Trophoblast cell (in vitro differentiated cells and primary cell): Measurements from ENCODE around the gene TEX38.

Experiments
- DNase-seq, 2 donors: peaks; one replicate each; pipeline ENCODE4 v3.0.0-alpha.2; 2016
- H2AFZ ChIP-seq: 2 replicates; pipeline ENCODE4 v1.6.1; 2013; ENCODE audit warnings: low read length, moderate library complexity, mild to moderate bottlenecking; ENCODE audit not compliant: insufficient read depth, poor library complexity
- H2AK5ac ChIP-seq: 2 replicates; pipeline ENCODE4 v1.6.1; 2013; ENCODE audit warnings: mild to moderate bottlenecking, low read length
- H2BK120ac ChIP-seq: 2 replicates; pipeline ENCODE4 v1.6.1; 2013; ENCODE audit warnings: low read length, mild to moderate bottlenecking, moderate library complexity; ENCODE audit not compliant: insufficient read depth, poor library complexity
- H2BK12ac ChIP-seq: 2 replicates; pipeline ENCODE4 v1.6.1; 2013; ENCODE audit warnings: mild to moderate bottlenecking, low read length, moderate library complexity
- H2BK5ac ChIP-seq: 2 replicates; pipeline ENCODE4 v1.6.1; 2013; ENCODE audit warnings: low read length, low read depth, moderate library complexity, mild to moderate bottlenecking; ENCODE audit not compliant: poor library complexity
- H3K14ac ChIP-seq: 2 replicates; pipeline ENCODE4 v1.6.1; 2013; ENCODE audit warnings: mild to moderate bottlenecking, low read length
- H3K18ac ChIP-seq: 2 replicates; pipeline ENCODE4 v1.6.1; 2013; ENCODE audit warnings: mild to moderate bottlenecking, low read length
- H3K23ac ChIP-seq: 2 replicates; pipeline ENCODE4 v1.6.1; 2013; ENCODE audit warnings: low read length
- H3K27ac ChIP-seq: 2 replicates; pipeline ENCODE4 v1.5.1; 2013; ENCODE audit warnings: low read depth, mild to moderate bottlenecking, inconsistent platforms, low read length, moderate library complexity
- H3K27me3 ChIP-seq: 2 replicates; pipeline ENCODE4 v1.6.1; 2013; ENCODE audit warnings: inconsistent platforms, mild to moderate bottlenecking, low read length, moderate library complexity; ENCODE audit not compliant: insufficient read depth
- H3K36me3 ChIP-seq, 2 experiments: 1 replicate in 1 of 2; 2 replicates in 1 of 2; pipeline ENCODE4 v1.6.1; 2013; ENCODE audit warnings: low read length in 2 of 2, mild to moderate bottlenecking in 2 of 2, moderate library complexity in 1 of 2; ENCODE audit not compliant: insufficient read depth in 2 of 2, control insufficient read depth in 1 of 2
- H3K4ac ChIP-seq: 2 replicates; pipeline ENCODE4 v1.6.1; 2013; ENCODE audit warnings: low read depth, mild to moderate bottlenecking, low read length, moderate library complexity
- H3K4me1 ChIP-seq, 2 experiments: 1 replicate in 1 of 2; 2 replicates in 1 of 2; pipeline ENCODE4 v1.6.1; 2013; ENCODE audit warnings: low read length in 2 of 2, mild to moderate bottlenecking in 2 of 2, moderate library complexity in 1 of 2; ENCODE audit not compliant: insufficient read depth in 2 of 2, control insufficient read depth in 1 of 2
- H3K4me2 ChIP-seq: 2 replicates; pipeline ENCODE4 v1.6.1; 2013; ENCODE audit warnings: inconsistent platforms, mild to moderate bottlenecking, low read length, moderate library complexity
- H3K4me3 ChIP-seq: 2 replicates; pipeline ENCODE4 v1.5.1; 2013; ENCODE audit warnings: mild to moderate bottlenecking, low read depth, low read length, inconsistent platforms
- H3K79me1 ChIP-seq: one replicate; pipeline ENCODE4 v1.6.1; 2013; ENCODE audit warnings: low read length
- H3K79me2 ChIP-seq: 2 replicates; pipeline ENCODE4 v1.6.1; 2013; ENCODE audit warnings: low read length, mild to moderate bottlenecking; ENCODE audit not compliant: control insufficient read depth, insufficient read depth, poor library complexity
- H3K9ac ChIP-seq: 2 replicates; pipeline ENCODE4 v1.6.1; 2013; ENCODE audit warnings: mild to moderate bottlenecking, low read length
- H3K9me3 ChIP-seq: 2 replicates; pipeline ENCODE4 v1.6.1; 2013; ENCODE audit warnings: low read depth, mild to moderate bottlenecking, control low read depth, inconsistent platforms, low read length; ENCODE audit not compliant: insufficient read depth
- H4K12ac ChIP-seq: 2 replicates; pipeline ENCODE4 v1.6.1; 2013; ENCODE audit warnings: low read depth, mild to moderate bottlenecking, low read length, moderate library complexity
- H4K8ac ChIP-seq: 2 replicates; pipeline ENCODE4 v1.6.1; 2013; ENCODE audit warnings: low read depth, mild to moderate bottlenecking, low read length, moderate library complexity
- H4K91ac ChIP-seq: one replicate; pipeline ENCODE4 v1.6.1; 2013; ENCODE audit warnings: low read depth, mild to moderate bottlenecking, low read length, moderate library complexity
- WGBS: extraction: QIAGEN DNeasy Blood & Tissue Kit; methylation state at CpG from one replicate; pipeline ENCODE4 v1.1.7; 2013; ENCODE audit warnings: missing lambda C conversion rate; ENCODE audit not compliant: insufficient read length, insufficient coverage; ENCODE audit errors: extremely low coverage; 5-methylcytosine and 5-hydroxymethylcytosine counted together

TEX38 gene

GRCh38 chr1:46630719-46631118 is 40.9 kb upstream of the TEX38 start:
- Histone ChIP-seq H3K27me3 (no peaks in the 10 kb centered on the region), H2AK5ac (no peak overlapping the region), H3K14ac (no peak overlapping the region), H3K23ac (no peak overlapping the region), H4K8ac (no peak overlapping the region), H3K4me1 (no peaks in the 10 kb centered on the region), H4K91ac (no peak overlapping the region), H3K27ac (no peak overlapping the region), H3K18ac (no peak overlapping the region), H3K36me3 (peaks cover 6 to 12% of the 10 kb centered on the region in 2 experiments), H3K9me3 (no peaks in the 10 kb centered on the region), H3K4ac (no peak overlapping the region), H2BK5ac (no peak overlapping the region), H2AFZ (no peak overlapping the region), H3K4me3 (no peak overlapping the region), H2BK12ac (no peak overlapping the region), H4K12ac (no peak overlapping the region), H2BK120ac (no peak overlapping the region), H3K4me2 (no peak overlapping the region), H3K9ac (no peak overlapping the region), H3K79me2 (no peaks in the 10 kb centered on the region), H3K79me1 (no peaks in the 10 kb centered on the region)
- DNase-seq: no peak
- no CpG with 5 or more reads among the region's 2 CpGs for WGBS

DNA sequence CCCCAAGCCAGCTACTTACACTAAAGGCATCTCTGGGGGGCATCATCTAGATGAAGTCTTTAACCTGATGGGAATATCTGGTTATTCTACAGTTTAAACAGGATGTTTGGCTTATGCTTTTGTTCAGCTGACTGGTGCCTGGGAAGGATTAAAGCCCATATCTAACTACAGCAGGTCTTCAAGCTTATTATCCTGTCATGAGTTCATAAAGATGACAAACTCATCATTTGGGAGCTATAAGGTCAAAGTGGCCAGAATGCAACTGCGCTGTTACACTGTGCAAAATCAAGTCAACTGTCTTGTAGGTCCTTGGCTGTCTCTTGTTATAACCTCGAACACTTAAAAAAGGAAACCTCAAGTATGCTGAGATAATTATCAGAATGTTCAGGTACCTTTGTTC is 36.4 kb upstream of the TEX38 start:
- no peak overlapping the region for H3K9ac ChIP-seq
- no peak overlapping the region for H4K12ac ChIP-seq
- no peaks in the 10 kb centered on the region for H3K9me3 ChIP-seq
- H3K18ac ChIP-seq: no peak overlapping the region
- no peak overlapping the region for H2AK5ac ChIP-seq
- H3K23ac ChIP-seq: no peak overlapping the region
- no peak overlapping the region for H4K91ac ChIP-seq
- H2AFZ ChIP-seq: no peak overlapping the region
- no peak overlapping the region for H2BK5ac ChIP-seq
- no peaks in the 10 kb centered on the region for H3K27me3 ChIP-seq
- H3K36me3 ChIP-seq: peaks cover 8 to 10% of the 10 kb centered on the region in 2 experiments
- H3K14ac ChIP-seq: no peak overlapping the region
- no peak overlapping the region for H3K27ac ChIP-seq
- no CpG with 5 or more reads among the region's 2 CpGs for WGBS
- H3K4ac ChIP-seq: no peak overlapping the region
- no peak overlapping the region for H3K4me2 ChIP-seq
- DNase-seq: no peak
- no peaks in the 10 kb centered on the region for H3K4me1 ChIP-seq
- H3K79me1 ChIP-seq: no peaks in the 10 kb centered on the region
- H4K8ac ChIP-seq: no peak overlapping the region
- no peaks in the 10 kb centered on the region for H3K79me2 ChIP-seq
- H2BK120ac ChIP-seq: no peak overlapping the region
- no peak overlapping the region for H3K4me3 ChIP-seq
- no peak overlapping the region for H2BK12ac ChIP-seq

- no peak overlapping the region for H3K23ac ChIP-seq
- no peak overlapping the region for H3K14ac ChIP-seq
- H3K27ac ChIP-seq: no peak overlapping the region
- no peak overlapping the region for H2AK5ac ChIP-seq
- H2BK12ac ChIP-seq: no peak overlapping the region
- H4K12ac ChIP-seq: no peak overlapping the region
- H4K8ac ChIP-seq: no peak overlapping the region
- WGBS: no CpG with 5 or more reads among the region's 2 CpGs
- no peak overlapping the region for H3K4me2 ChIP-seq
- H3K4me3 ChIP-seq: no peak overlapping the region
- no peak overlapping the region for H3K9ac ChIP-seq
- no peak for DNase-seq
- H3K36me3 ChIP-seq: peaks cover 4 to 7% of the 10 kb centered on the region in 2 experiments
- H4K91ac ChIP-seq: no peak overlapping the region
- no peaks in the 10 kb centered on the region for H3K9me3 ChIP-seq
- no peaks in the 10 kb centered on the region for H3K79me1 ChIP-seq
- H3K4me1 ChIP-seq: no peaks in the 10 kb centered on the region
- H2BK5ac ChIP-seq: no peak overlapping the region
- no peak overlapping the region for H2AFZ ChIP-seq
- no peak overlapping the region for H2BK120ac ChIP-seq
- no peaks in the 10 kb centered on the region for H3K79me2 ChIP-seq
- H3K18ac ChIP-seq: no peak overlapping the region
- H3K27me3 ChIP-seq: no peaks in the 10 kb centered on the region
- H3K4ac ChIP-seq: no peak overlapping the region
These were observed 34.1 kb upstream of the TEX38 start for GRCh38 chr1:46637444-46638083.

DNA sequence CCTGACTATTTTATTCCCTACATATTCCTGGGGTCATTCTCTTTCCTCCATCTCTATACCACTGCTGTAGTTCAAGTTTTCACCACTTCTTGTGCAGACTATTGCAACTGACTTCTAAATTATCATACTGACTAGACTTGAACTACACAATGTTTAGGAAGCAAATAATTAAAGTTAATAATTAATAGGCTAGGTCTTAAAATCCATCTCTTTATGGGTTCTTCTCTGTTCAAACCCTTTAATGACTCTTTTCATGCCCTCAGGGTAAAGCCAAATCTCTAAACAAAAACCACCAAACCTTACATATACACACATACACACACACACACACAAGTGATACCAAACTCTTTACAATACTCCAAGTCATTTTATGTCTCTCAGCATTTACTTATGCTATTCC is 32.7 kb upstream of the TEX38 start:
- H3K4ac ChIP-seq: no peak overlapping the region
- H4K12ac ChIP-seq: no peak overlapping the region
- H3K27ac ChIP-seq: no peak overlapping the region
- H3K18ac ChIP-seq: no peak overlapping the region
- H3K14ac ChIP-seq: no peak overlapping the region
- H2AK5ac ChIP-seq: no peak overlapping the region
- no peaks in the 10 kb centered on the region for H3K9me3 ChIP-seq
- H3K79me1 ChIP-seq: no peaks in the 10 kb centered on the region
- H3K4me3 ChIP-seq: no peak overlapping the region
- no peak overlapping the region for H2BK120ac ChIP-seq
- no peaks in the 10 kb centered on the region for H3K79me2 ChIP-seq
- no peak overlapping the region for H3K23ac ChIP-seq
- no peak overlapping the region for H2BK5ac ChIP-seq
- H3K4me2 ChIP-seq: no peak overlapping the region
- H3K9ac ChIP-seq: no peak overlapping the region
- H2AFZ ChIP-seq: no peak overlapping the region
- H3K36me3 ChIP-seq: peaks cover 4 to 9% of the 10 kb centered on the region in 2 experiments
- DNase-seq: no peak
- H4K8ac ChIP-seq: no peak overlapping the region
- H3K27me3 ChIP-seq: no peaks in the 10 kb centered on the region
- no peak overlapping the region for H4K91ac ChIP-seq
- H3K4me1 ChIP-seq: no peaks in the 10 kb centered on the region
- H2BK12ac ChIP-seq: no peak overlapping the region
